BJ (cell line): ENCODE data around the gene CAMSAP3. TPM values are rescaled to one million over a fixed set of nuclear protein-coding genes. Genes with fewer than 3 reads are reported as not detected.

Source experiments
- CTCF ChIA-PET: fragments of 350-600 bp; formaldehyde crosslinking; extraction: SDS; loops from one replicate; lab custom pipeline; 2021; ENCODE audit warnings: antibody characterized with exemption, inconsistent platforms; lab: Yijun Ruan, JAX
- POLR2A ChIA-PET: fragments of 300-600 bp; sonication (Branson Sonifier 250); formaldehyde crosslinking; extraction: SDS; loops from one replicate; lab custom pipeline; 2021; ENCODE audit warnings: antibody characterized with exemption; lab: Charles Lee
- DNase-seq: peaks from one replicate; pipeline ENCODE4 v3.0.0-alpha.2; 2011; ENCODE audit warnings: low read depth
- H3K27me3 ChIP-seq: 2 replicates; pipeline ENCODE4 v1.6.0; 2011; ENCODE audit warnings: low read length; ENCODE audit not compliant: control insufficient read depth, insufficient read depth
- H3K36me3 ChIP-seq: 2 replicates; pipeline ENCODE4 v1.5.1; 2011; ENCODE audit warnings: low read length; ENCODE audit not compliant: control insufficient read depth, insufficient read depth
- H3K4me3 ChIP-seq: 2 replicates; pipeline ENCODE4 v1.5.1; 2011; ENCODE audit warnings: low read depth, mild to moderate bottlenecking, control low read depth, low read length
- CTCF ChIP-seq: IDR thresholded peaks from 2 replicates; pipeline ENCODE4 v1.5.1; 2011; ENCODE audit warnings: low read depth, mild to moderate bottlenecking, control low read depth, inconsistent platforms, low read length, moderate library complexity; ENCODE audit not compliant: insufficient read depth
- polyA plus RNA-seq: library from polyadenylated mRNA; depleted of rRNA; stranded (reverse); fragments of >200 nt; gene quantifications from 2 replicates; pipeline ENCODE4 v1.2.3, GENCODE V29; 2011

Gene CAMSAP3
- polyA plus RNA-seq, 1 experiment, result not detected

GRCh38 chr19:7650148-7650547 is 54.5 kb downstream of the CAMSAP3 start:
- CTCF ChIA-PET, result interaction anchor here (2.1 to 11.0 kb wide), 2 partner anchors 12 to 31 kb away, joined by 15 to 91 read pairs; partner anchors contain the start of genes STXBP2 and TRAPPC5
- H3K36me3 ChIP-seq, result no peaks in the 10 kb centered on the region
- no peak overlapping the region for H3K4me3 ChIP-seq

GRCh38 chr19:7652061-7652641 is 56.5 kb downstream of the CAMSAP3 start:
- Histone ChIP-seq H3K36me3 (no peaks in the 10 kb centered on the region), H3K27me3 (peaks cover 3% of the 10 kb centered on the region; the same call in 1 of the 2 replicates), H3K4me3 (no peak overlapping the region; the same call in 1 of the 2 replicates)
- DNase-seq, result peak; percentile 19
- peak; percentile 97 for TF ChIP-seq CTCF
- CTCF ChIA-PET, result interaction anchor here (0.6 to 11.0 kb wide), 16 partner anchors 9 to 298 kb away, joined by 3 to 91 read pairs (median 6); partner anchors contain the start of genes MCEMP1, PET100, PNPLA6 and RETN
- POLR2A ChIA-PET, result no interaction called here

More at GRCh38 chr19:7650148-7650547, 54.5 kb downstream of the CAMSAP3 start:
- TF ChIP-seq CTCF, result no peak
- DNase-seq, result no peak
- peaks cover 3% of the 10 kb centered on the region; the same call in 1 of the 2 replicates for H3K27me3 ChIP-seq
- POLR2A ChIA-PET, result no interaction called here

GRCh38 chr19:7654401-7654800 is 58.7 kb downstream of the CAMSAP3 start:
- no peak for TF ChIP-seq CTCF
- ChIA-PET POLR2A (no interaction called here), CTCF (interaction anchor here (0.6 to 11.0 kb wide), 6 partner anchors 10 to 302 kb away, joined by 3 to 91 read pairs (median 7); partner anchors contain the start of gene TRAPPC5)

GRCh38 chr19:7655581-7655980 is 59.9 kb downstream of the CAMSAP3 start:
- Histone ChIP-seq H3K27me3 (peaks cover under 1% of the 10 kb centered on the region; the same call in 1 of the 2 replicates), H3K36me3 (no peaks in the 10 kb centered on the region), H3K4me3 (no peak overlapping the region)
- no peak for TF ChIP-seq CTCF
- DNase-seq, result no peak
- ChIA-PET POLR2A (no interaction called here), CTCF (interaction anchor here (0.6 to 11.0 kb wide), 5 partner anchors 14 to 145 kb away, joined by 3 to 91 read pairs (median 3); partner anchors contain the start of gene TRAPPC5)

More at GRCh38 chr19:7654401-7654800, 58.7 kb downstream of the CAMSAP3 start:
- Histone ChIP-seq H3K4me3 (no peak overlapping the region), H3K27me3 (peaks cover 3% of the 10 kb centered on the region; the same call in 1 of the 2 replicates), H3K36me3 (no peaks in the 10 kb centered on the region)
- no peak for DNase-seq

- ChIA-PET CTCF (interaction anchor here (1.0 to 11.0 kb wide), 3 partner anchors 23 to 303 kb away, joined by 4 to 91 read pairs (median 6); partner anchors contain the start of gene TRAPPC5), POLR2A (no interaction called here)
Observed at GRCh38 chr19:7657131-7657751, 61.6 kb downstream of the CAMSAP3 start.

More at GRCh38 chr19:7657131-7657751, 61.6 kb downstream of the CAMSAP3 start:
- TF ChIP-seq CTCF, result no peak
- no peaks in the 10 kb centered on the region; the same call in 1 of the 2 replicates for H3K27me3 ChIP-seq
- H3K36me3 ChIP-seq, result no peaks in the 10 kb centered on the region
- no peak for DNase-seq
- no peak overlapping the region for H3K4me3 ChIP-seq
